HepG2 (cell line): Measurements from ENCODE around the gene KAZN.

Experiments used
- ATF1 ChIP-seq: IDR thresholded peaks from 2 replicates; pipeline ENCODE4 v1.6.1; 2016; ENCODE audit warnings: mild to moderate bottlenecking, control low read depth
- ZFP90 ChIP-seq: sonication (generic); formaldehyde crosslinking; IDR thresholded peaks from 2 replicates; pipeline ENCODE4 v1.8.0; 2022; ENCODE audit warnings: missing genetic modification reagents, mild to moderate bottlenecking, inconsistent platforms, borderline replicate concordance
- TF ChIP-seq, protein P1 (sequence below): sonication (generic); formaldehyde crosslinking; conservative IDR thresholded peaks from 2 replicates; pipeline ENCODE4 v1.8.0; 2022; ENCODE audit warnings: mild to moderate bottlenecking, moderate library complexity, missing genetic modification reagents
- TF ChIP-seq, protein P2 (sequence below), 2 experiments: IDR thresholded peaks; 2 replicates each; pipeline ENCODE4 v1.6.1; 2011 to 2012; ENCODE audit warnings: low read length in 2 of 2, borderline replicate concordance in 1 of 2, low read depth in 1 of 2, mild to moderate bottlenecking in 1 of 2, moderate library complexity in 1 of 2
- TF ChIP-seq, protein P3 (sequence below): IDR thresholded peaks from 2 replicates; pipeline ENCODE4 v1.6.1; 2012; ENCODE audit warnings: inconsistent platforms
- TF ChIP-seq, protein P4 (sequence below): sonication (generic); formaldehyde crosslinking; IDR thresholded peaks from 2 replicates; pipeline ENCODE4 v1.5.0; 2020; ENCODE audit warnings: mild to moderate bottlenecking, missing genetic modification reagents, moderate library complexity

DNA sequence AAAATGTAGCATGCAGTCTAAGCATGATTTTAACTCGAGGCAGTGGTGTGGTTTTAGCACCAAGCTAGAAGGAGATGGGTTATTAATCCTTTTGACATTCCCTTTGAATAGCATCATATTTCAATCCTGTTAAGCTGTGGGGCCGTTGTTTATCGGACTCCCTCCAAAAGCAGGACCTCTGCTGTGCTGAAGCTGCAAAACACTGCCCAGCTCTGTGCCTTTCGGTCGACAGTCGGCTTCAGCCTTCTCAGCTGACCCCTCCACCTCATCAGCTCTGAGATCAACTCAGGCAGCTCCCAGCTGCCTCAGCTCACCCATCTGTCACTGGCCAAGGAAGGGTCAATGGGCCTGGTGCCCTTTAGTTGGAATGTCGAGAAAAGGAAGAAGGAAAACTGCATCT is 95.5 kb downstream of the KAZN start:
- TF ChIP-seq, protein P1, sequence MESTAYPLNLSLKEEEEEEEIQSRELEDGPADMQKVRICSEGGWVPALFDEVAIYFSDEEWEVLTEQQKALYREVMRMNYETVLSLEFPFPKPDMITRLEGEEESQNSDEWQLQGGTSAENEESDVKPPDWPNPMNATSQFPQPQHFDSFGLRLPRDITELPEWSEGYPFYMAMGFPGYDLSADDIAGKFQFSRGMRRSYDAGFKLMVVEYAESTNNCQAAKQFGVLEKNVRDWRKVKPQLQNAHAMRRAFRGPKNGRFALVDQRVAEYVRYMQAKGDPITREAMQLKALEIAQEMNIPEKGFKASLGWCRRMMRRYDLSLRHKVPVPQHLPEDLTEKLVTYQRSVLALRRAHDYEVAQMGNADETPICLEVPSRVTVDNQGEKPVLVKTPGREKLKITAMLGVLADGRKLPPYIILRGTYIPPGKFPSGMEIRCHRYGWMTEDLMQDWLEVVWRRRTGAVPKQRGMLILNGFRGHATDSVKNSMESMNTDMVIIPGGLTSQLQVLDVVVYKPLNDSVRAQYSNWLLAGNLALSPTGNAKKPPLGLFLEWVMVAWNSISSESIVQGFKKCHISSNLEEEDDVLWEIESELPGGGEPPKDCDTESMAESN (CRISPR knock-in tag) = no peak
- TF ChIP-seq, protein P2, sequence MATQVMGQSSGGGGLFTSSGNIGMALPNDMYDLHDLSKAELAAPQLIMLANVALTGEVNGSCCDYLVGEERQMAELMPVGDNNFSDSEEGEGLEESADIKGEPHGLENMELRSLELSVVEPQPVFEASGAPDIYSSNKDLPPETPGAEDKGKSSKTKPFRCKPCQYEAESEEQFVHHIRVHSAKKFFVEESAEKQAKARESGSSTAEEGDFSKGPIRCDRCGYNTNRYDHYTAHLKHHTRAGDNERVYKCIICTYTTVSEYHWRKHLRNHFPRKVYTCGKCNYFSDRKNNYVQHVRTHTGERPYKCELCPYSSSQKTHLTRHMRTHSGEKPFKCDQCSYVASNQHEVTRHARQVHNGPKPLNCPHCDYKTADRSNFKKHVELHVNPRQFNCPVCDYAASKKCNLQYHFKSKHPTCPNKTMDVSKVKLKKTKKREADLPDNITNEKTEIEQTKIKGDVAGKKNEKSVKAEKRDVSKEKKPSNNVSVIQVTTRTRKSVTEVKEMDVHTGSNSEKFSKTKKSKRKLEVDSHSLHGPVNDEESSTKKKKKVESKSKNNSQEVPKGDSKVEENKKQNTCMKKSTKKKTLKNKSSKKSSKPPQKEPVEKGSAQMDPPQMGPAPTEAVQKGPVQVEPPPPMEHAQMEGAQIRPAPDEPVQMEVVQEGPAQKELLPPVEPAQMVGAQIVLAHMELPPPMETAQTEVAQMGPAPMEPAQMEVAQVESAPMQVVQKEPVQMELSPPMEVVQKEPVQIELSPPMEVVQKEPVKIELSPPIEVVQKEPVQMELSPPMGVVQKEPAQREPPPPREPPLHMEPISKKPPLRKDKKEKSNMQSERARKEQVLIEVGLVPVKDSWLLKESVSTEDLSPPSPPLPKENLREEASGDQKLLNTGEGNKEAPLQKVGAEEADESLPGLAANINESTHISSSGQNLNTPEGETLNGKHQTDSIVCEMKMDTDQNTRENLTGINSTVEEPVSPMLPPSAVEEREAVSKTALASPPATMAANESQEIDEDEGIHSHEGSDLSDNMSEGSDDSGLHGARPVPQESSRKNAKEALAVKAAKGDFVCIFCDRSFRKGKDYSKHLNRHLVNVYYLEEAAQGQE (IDR thresholded peaks at IDR 0.05; ENCODE audit: borderline replicate concordance in 1 of 2, low read depth in 1 of 2, low read length in 2 of 2) = no peak
- TF ChIP-seq, protein P3, sequence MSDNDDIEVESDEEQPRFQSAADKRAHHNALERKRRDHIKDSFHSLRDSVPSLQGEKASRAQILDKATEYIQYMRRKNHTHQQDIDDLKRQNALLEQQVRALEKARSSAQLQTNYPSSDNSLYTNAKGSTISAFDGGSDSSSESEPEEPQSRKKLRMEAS = no peak
- TF ChIP-seq ZFP90 (CRISPR knock-in tag) (no peak), ATF1 (no peak)
- TF ChIP-seq, protein P4, sequence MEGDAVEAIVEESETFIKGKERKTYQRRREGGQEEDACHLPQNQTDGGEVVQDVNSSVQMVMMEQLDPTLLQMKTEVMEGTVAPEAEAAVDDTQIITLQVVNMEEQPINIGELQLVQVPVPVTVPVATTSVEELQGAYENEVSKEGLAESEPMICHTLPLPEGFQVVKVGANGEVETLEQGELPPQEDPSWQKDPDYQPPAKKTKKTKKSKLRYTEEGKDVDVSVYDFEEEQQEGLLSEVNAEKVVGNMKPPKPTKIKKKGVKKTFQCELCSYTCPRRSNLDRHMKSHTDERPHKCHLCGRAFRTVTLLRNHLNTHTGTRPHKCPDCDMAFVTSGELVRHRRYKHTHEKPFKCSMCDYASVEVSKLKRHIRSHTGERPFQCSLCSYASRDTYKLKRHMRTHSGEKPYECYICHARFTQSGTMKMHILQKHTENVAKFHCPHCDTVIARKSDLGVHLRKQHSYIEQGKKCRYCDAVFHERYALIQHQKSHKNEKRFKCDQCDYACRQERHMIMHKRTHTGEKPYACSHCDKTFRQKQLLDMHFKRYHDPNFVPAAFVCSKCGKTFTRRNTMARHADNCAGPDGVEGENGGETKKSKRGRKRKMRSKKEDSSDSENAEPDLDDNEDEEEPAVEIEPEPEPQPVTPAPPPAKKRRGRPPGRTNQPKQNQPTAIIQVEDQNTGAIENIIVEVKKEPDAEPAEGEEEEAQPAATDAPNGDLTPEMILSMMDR = no peak
